Measurements from ENCODE around the gene ANK2.

ANK2 gene

DNA sequence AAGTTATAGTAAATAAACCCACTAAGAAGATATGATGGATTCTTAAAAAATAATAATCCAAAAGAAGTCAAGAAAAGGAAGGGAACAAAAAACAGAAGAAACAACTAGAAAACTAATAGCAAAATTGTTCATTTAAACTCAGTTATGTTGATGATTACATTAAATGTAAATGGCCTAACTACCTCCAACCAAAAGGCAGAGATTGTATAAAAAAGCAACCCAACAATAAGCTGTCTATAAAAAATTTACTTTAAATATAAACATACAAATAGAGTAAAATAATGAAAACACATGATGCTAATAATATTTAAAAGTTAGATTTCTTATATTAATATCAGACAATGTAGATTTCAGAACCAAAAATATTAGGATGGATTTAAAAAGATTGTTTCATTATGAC is 371.5 kb downstream of the ANK2 start:
- H3K9me3 Mint-ChIP-seq, result peaks cover 19% of the 10 kb centered on the region

DNA sequence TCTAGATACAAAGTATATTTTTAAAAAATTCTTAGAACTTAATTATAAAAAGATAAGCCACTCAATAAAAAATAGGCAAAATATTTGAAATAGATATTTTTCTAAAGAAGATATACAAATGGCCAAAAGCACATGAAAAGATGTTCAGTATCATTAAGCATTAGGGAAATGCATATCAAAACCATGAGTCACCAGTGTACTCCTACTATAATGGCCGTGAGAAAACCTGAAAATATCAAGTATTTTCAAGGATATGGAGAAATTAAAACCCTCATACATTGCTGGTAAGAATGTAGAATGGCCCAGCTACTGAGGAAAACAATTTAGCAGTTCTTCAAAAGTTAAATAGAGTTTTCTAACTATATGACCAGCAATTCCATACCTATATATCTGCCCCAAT is 374.2 kb downstream of the ANK2 start:
- H3K9me3 Mint-ChIP-seq, result peaks cover 19% of the 10 kb centered on the region
- peaks cover 4% of the 10 kb centered on the region for H3K36me3 Mint-ChIP-seq (ENCODE audit: low read depth)
- no peak overlapping the region for H3K4me3 Mint-ChIP-seq
- peaks cover 7% of the 10 kb centered on the region for H3K27me3 Mint-ChIP-seq
- no peaks in the 10 kb centered on the region for H3K4me1 Mint-ChIP-seq (ENCODE audit: low read depth)
- H3K27ac Mint-ChIP-seq, result no peak overlapping the region

More for the DNA sequence above, 371.5 kb downstream of the ANK2 start:
- H3K27ac Mint-ChIP-seq, result no peak overlapping the region
- peaks cover 30% of the 10 kb centered on the region for H3K27me3 Mint-ChIP-seq
- peaks cover 4% of the 10 kb centered on the region for H3K36me3 Mint-ChIP-seq (ENCODE audit: low read depth)
- H3K4me1 Mint-ChIP-seq (ENCODE audit: low read depth), result no peaks in the 10 kb centered on the region
- H3K4me3 Mint-ChIP-seq, result no peak overlapping the region

DNA sequence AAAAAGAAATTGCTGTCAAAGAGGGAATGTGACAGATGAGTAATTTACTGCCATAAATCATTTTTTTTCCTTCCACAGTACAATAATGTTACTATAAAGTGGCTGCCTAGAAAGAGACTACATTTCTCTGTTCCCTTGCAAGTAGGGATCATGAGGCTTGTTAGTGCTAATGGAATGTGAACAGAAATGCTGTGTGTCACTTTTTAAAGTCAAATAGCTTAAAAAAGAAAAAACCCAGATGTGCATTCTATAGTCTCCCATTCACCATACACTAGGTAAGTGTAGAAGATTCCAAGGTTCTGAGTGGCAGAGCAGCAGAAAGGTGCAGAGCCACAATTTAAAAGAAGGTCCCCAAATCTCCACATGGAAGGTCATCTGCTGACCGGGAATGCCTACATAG is 383.7 kb downstream of the ANK2 start:
- Mint-ChIP-seq H3K27me3 (peaks cover 16% of the 10 kb centered on the region), H3K9me3 (peaks cover 7% of the 10 kb centered on the region)

More for the DNA sequence above, 383.7 kb downstream of the ANK2 start:
- Mint-ChIP-seq H3K4me3 (no peak overlapping the region), H3K36me3 (ENCODE audit: low read depth) (no peaks in the 10 kb centered on the region), H3K4me1 (ENCODE audit: low read depth) (peaks cover 13% of the 10 kb centered on the region), H3K27ac (no peak overlapping the region)
